ENCODE data around the gene DDX4. TPM values are rescaled to one million over a fixed set of nuclear protein-coding genes. Genes with fewer than 3 reads are reported as not detected.

The DDX4 gene
- total and polyA plus RNA-seq, 12 donors: 0.06 TPM; not detected in 11

- Histone ChIP-seq H3K36me3 (replicated peaks in 1 of 2) (no peaks in the 10 kb centered on the region), H3K27me3 (peaks cover 1% of the 10 kb centered on the region), H3K4me3 (no peak overlapping the region), H3K27ac (no peak overlapping the region), H3K9me3 (replicated peaks in 1 of 3) (no peaks in the 10 kb centered on the region), H3K4me1 (replicated peaks in 1 of 2) (peaks cover 0 to 6% of the 10 kb centered on the region in 2 donors)
- no peak for DNase-seq
- WGBS, 4 donors: 70 to 86% (median 81%) methylated on average over 4 to 8 of the region's 8 CpGs
- intact Hi-C loops (cut with DNase I): no loop called here
- TF ChIP-seq CTCF (IDR thresholded peaks at IDR 0.05): no peak
- TF ChIP-seq POLR2A (IDR thresholded peaks at IDR 0.05): no peak
Observed at GRCh38 chr5:55866485-55866884, 128.6 kb downstream of the DDX4 start.

Small RNAs within 50 kb of the gene (small RNA-seq; reads per million reads assigned to genes)
- gene AC016632.1: 0 reads per million in 2 donors
- 0 reads per million in 2 donors for gene RNA5SP183

Other genes starting within 250 kb of the DDX4 start
- 100 to 1,000 TPM in 5 of 9 donors, 10 to 100 TPM in 4; 55.2 to 716 (median 118) TPM for gene PLPP1, start 203.1 kb upstream of the DDX4 start, total RNA-seq
- 100 to 1,000 TPM in 2 of 3 donors, 10 to 100 TPM in 1; 60.3 to 138 (median 130) TPM for gene PLPP1, start 203.1 kb upstream of the DDX4 start, polyA plus RNA-seq
- 10 to 100 TPM; 11.1 to 61.4 (median 15.3) TPM for gene SLC38A9, start 25.7 kb upstream of the DDX4 start, total RNA-seq
- 10 to 100 TPM in 1 of 3 donors, 1 to 10 TPM in 2; 7.6 to 15.0 (median 8.7) TPM for gene SLC38A9, start 25.7 kb upstream of the DDX4 start, polyA plus RNA-seq
- under 1 TPM in 1 of 9 donors, not detected in 8; 0.61 TPM for gene IL31RA, start 113.3 kb downstream of the DDX4 start, total RNA-seq
- gene IL31RA, start 113.3 kb downstream of the DDX4 start, polyA plus RNA-seq: under 1 TPM in 1 of 3 donors, not detected in 2; 0.05 TPM

All from adrenal gland (tissue), 12 donors.